Stimulated activated CD8-positive, alpha-beta memory T cell treated with anti-CD3 and anti-CD28 coated beads, Interleukin-12 subunit alpha, Interleukin-12 subunit beta, amount 100 ng/mL, for 4 hours (primary cell): ENCODE data around the gene NMBR.
"Not testable (repeated sequence)": the region's sequence is repeated elsewhere in the genome, so short reads cannot be mapped to it uniquely, and the experiment has no call there.

Experiments used
- DNase-seq: peaks from one replicate; pipeline ENCODE4 v3.0.0-alpha.2; 2020; ENCODE audit warnings: low read depth

Gene NMBR

DNA sequence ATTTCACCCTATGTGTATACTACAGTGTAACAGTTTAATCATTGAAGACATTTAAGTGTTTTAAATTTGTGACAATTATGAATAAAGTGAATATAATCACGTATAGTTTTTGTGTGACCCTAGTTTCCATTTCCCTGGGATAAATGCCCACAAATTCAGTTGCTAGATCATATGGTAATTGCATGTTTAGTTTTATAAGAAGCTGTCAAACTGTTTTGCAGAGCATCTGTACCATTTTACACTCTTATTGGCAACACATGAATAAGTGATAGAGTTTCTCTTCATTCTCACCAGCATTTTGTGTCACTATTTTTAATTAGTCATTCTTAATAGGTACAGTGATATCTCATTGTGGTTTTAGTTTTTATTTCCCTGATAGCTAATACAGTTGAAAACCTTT is 7.4 kb upstream of the NMBR start:
- DNase-seq = no peak

DNA sequence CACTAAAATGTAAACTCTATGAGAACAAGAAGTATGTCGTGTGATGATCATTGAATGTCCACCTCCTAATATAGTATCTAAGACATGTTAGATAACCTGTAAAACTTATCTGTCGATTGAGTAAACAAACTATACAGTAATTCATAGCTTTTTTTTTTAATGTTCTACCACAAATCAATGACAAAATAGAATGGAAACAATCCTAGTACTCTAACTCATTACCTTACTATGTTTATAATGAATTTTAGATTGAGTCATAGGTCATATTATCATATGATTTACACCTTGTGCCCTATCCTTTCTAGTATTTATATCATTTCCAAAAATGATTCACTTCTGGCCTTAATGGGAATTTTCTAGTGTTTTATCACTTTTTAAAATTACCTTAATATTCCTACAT is 6.3 kb upstream of the NMBR start:
- DNase-seq = no peak

DNA sequence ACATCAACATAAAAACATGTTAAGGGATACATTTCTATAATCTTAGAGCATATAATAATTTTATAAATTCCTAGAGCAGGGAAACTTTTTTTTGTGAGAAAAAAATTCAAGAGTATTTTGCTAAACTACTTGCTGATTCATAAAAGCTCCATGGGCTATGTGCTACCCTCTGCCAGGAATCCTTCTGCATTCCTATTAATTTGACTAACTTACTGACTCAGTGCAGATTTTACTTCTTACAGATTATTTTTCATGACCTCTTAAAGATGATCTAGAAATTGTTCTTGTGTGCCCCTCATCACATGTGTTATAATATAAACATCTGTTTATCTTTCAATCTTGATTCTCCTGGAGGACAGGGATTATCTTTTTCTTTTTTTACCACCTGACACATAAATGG is 5.8 kb upstream of the NMBR start:
- DNase-seq = no peak

- not testable (repeated sequence) for DNase-seq
Observed at GRCh38 chr6:142141531-142141930, 5.4 kb downstream of the NMBR start.

DNA sequence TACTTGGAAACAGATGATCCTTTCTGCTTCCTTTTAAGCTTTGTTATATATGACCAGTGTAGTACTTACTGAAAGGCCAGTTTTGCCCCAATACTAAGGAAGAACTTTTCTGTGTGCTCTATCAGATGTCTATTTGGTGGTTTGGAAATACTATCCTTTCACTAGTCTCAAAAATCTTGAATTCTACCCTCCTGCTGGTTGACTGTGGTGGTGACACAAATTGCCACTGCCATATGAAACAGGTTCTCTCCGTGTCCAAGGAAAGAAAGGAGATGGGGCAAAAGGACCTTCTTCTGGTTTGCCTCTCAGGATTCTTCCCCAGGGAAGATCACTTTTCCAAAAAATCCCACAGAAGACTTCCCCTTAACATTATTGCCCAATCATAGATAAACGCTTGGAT is 8.0 kb downstream of the NMBR start:
- no peak for DNase-seq

GRCh38 chr6:142132625-142133024 is 14.3 kb downstream of the NMBR start, which contains the start of gene GJE1:
Gene GJE1 (plus strand): TSS chr6:142132925. CDS start chr6:142133159, 234 bp downstream.
- DNase-seq = no peak

DNA sequence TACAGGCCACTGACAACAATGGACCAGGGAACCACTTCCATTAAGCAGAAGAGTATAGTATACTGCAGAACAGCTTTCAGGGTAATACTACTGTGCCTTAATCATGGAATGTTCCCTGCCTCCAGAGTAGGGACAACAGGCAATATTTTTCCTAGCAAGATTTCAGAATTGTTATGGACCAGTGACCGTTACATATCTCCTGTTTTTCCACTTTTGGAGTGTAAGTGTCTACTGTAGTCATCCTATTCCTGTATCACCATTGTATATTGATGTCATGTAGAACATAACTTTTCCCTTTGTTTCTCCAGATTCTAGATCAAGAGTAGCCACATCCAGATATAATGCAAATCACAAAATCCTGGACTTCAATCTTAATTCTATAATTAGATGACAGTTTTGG is 16.1 kb downstream of the NMBR start:
- no peak for DNase-seq

DNA sequence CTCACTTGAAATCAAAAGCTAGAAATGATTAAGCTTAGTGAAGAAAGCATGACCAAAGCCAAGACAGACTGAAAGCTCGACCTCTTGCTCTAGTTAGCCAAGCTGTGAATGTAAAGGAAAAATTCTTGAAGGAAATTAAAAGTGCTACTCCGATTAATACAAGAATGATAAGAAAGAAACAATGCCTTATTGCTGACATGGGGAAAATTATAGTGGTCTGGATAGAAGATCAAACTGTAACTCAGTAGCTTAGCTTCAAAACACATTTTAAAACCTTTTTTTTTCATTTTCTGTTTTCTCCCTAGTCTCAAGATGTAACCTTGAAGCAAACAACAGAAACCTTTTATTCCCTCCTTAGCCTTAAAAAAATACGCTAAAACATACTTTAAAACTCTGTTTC is 25.6 kb downstream of the NMBR start:
- DNase-seq = no peak

DNA sequence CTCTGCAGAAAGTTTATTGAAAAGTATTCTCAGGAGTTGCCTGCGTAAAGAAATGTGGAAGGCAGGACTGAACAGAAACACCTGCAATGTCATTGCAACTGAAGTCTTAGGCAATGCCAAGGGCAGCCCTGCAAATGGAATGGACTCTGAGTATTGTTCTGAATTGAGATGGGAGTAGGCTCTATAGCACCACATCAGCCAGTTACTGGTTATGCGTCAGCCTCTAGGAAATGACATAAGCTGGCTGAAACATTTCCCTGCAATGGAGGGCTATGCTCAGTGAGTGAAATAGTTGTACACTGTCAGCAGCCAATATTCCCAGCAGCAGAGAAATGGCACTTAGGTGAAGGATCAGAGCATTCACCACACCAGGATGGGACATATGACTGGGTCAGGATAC is 28.0 kb downstream of the NMBR start:
- DNase-seq = no peak

- no peak for DNase-seq
Observed at GRCh38 chr6:142118328-142118727, 28.6 kb downstream of the NMBR start.

DNA sequence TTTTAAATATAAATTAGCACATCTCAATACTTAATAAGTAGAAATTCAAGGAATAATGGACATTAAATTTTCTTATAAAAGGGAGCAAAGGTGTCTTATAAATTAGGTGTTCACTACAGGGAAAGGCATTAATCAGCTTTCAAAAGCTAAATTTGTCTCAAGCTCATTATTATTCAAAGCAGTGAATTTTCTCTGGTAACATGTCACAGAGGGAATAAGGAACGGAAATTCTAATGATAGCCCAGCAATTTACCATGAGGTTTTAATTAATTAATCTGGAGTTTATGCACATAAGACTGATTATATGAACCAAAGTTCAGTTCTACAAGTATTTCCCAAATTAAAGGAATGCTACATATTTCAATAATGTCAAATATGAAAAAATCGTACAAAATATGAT is 29.6 kb downstream of the NMBR start:
- DNase-seq = no peak

DNA sequence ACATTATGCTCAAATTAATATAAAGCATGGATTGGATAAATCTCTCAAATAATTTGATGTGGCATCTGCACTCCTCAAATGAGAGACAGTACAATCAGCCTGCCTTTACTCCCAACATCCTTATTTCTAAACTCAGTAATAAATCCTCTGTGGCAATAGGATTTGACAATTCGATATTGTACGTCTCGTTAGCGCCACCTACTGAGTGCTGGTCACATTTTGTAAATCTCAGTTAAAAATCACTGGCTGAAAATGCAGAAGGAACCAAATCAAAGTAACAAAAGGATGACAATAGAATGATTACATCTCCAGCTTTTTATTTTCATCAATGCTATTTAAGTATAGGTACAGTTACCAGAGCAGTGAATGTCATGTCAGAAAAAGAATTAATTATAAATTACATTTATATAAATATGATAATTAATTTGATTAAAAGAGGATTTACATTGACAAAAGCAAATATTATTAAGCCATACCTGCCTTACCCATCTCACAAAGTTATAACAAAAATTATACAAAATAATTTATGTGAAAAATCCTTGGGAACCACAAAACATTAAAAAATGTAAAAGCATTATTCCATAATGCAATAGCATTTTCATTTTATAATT is 34.4 kb downstream of the NMBR start:
- peak; percentile 5 for DNase-seq

GRCh38 chr6:142110820-142111219 is 36.1 kb downstream of the NMBR start:
- not testable (repeated sequence) for DNase-seq

- DNase-seq = not testable (repeated sequence)
Observed at GRCh38 chr6:142104820-142105219, 42.1 kb downstream of the NMBR start.

GRCh38 chr6:142088858-142089216 is 58.1 kb downstream of the NMBR start:
- no peak for DNase-seq

DNA sequence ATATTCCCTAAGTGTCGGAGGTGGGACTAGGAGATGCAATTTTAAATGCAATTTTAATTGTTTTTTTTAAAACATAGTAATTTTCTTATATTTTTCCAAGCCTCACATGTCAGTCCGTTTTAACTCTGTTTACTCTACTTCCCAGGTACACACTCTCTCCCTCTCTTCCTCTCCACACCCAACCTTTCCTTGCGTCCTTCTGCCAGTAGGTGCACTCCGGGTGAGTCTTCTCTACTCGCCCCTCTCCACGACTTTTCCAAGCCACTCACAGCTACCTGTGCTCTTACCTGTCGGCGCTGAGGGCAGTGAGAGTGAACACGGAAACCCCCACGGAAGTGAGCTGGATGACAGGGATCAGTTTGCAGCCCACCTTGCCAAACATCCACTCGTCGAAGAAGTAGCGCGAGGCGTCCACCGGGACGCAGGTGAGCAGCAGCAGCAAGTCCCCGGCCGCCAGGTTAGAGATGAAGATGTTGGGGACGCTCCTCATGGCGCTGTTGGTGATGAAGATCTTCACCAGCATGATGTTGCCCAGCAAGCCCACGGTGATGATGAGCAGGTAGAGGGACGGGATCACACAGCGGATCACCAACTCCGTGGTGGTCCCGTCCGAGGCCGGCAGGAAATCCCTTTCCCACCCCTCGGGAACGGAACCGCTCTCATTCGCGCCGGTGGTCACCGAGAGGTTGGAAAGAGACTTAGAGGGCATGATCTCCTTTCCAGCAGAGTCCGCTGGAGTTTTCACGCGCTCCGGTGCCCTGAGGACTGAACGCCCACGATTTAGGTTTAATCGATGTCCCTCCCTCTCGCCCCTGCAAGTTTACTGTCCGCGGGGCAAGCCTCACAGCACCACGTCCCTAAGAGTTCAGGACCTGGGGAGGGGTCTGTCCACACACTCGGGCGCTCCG is 58.7 kb downstream of the NMBR start:
- DNase-seq = no peak

- DNase-seq = no peak
Observed at GRCh38 chr6:142079130-142079529, 67.8 kb downstream of the NMBR start.

DNA sequence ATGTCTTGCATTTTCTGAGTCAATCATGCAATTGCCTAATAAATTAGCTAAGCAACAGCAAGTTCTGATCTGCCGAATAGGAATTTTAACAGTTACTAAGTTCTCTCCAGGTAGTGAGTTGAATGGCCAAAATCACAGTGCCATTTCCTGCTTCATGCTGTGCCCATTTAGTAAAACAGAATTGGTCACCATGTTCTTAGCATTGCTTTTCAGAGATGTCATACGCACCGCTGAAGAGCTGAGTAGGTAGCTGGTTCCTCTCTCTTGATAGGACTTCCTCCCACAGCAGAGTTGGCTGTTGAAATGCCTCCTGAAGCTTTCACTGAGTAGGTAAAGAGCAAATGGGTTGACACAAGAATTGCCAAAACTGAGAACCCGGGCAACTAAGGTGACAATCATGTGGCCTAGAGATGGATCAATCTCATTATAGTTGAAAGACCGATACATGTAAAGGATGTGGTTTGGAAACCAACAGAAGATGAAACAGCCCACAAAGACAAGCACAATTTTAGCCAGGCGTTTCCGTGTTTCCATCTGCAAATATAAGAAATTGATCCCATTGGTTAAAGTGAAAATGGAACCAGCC is 71.3 kb downstream of the NMBR start:
- DNase-seq = no peak

- DNase-seq = no peak
Observed at GRCh38 chr6:142074516-142074915, 72.4 kb downstream of the NMBR start.

- DNase-seq = no peak
Observed at GRCh38 chr6:142071981-142072380, 74.9 kb downstream of the NMBR start.

DNA sequence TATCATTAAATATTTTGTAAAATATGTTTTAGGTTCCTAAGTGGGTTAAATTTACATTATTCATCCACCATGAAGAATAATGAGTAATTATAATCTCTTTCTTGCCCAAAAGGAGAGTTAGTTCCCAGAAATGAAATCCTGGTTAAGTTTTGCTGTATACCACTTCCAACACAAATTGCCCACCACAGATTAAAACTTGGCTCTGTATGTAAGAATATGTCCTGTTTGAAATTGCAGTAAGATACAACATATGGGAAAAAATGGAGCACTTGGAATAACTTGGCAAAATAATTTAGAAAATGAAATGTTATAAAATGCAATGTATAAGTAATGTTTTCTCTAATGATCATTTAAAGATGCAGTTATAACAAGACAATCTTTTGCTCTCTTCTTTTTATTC is 78.5 kb downstream of the NMBR start:
- no peak for DNase-seq

DNA sequence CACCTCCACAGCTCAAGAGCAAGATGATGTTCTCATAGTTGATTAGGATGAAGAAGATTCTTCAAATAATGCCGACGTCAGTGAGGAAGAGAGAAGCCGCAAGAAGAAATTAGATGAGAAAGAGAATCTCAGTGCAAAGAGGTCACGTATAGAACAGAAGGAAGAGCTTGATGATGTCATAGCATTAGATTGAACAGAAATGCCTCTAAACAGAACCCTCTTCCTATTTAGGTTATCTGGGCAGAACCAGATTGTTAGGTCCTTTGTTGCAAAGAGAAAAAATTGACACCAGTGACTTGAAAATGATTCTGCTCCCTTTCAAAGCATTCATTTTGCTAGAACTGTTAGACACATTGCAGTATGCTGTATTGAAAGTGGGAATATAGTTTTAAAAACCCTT is 84.1 kb downstream of the NMBR start:
- not testable (repeated sequence) for DNase-seq
